ENCODE measurements around the gene ASB6. TPM values are rescaled to one million over a fixed set of nuclear protein-coding genes. Genes with fewer than 3 reads are reported as not detected.

The ASB6 gene
- total RNA-seq, 1 experiment from 2014 or later: 21.0 TPM

DNA sequence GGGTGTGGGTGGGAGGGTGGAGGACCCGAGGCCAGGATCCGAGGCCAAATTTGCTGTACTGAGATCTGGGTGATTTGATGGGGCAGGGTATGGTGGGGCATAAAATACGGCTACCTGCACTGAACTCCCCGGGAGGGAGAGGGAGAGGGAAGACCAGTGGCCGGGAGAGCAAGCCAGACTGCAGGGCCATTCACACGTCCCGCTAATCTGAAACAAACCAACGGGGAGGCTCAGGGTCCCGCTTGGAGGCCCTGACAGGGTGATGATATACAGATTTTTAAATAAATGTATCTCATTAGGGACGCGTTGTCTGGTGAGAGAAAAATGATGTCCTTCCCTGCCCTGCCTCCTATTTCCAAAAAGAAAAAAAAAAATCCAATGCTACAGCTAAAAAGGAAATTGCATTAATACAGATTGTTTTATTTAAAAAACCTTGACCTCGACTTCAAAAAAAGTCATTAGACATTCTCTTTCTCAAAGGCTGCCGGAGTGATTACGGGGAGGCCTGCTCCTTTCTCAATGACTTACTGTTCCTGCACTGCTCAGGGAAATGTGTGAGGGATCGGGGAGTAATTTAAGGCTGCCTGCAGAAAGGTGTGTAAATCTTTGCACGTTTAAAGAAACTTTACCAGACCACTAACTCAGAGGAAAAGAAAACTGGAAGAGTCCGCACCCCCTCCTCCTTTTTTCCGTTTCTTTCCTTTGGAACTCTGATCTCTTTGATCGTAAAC, 12.0 kb upstream of the ASB6 start:
- Mint-ChIP-seq H3K4me1 (peaks cover 0 to 7% of the 10 kb centered on the region in 2 experiments; a peak in 1 of 4 replicates), H3K9me3 (no peaks in the 10 kb centered on the region), H3K27ac (no peak overlapping the region), H3K36me3 (ENCODE audit: insufficient read depth in 1 of 3, low read depth in 3 of 3) (no peaks in the 10 kb centered on the region), H3K4me3 (no peak overlapping the region), H3K27me3 (ENCODE audit: low read depth) (peaks cover 20% of the 10 kb centered on the region)
- no peak for DNase-seq
- TF ChIP-seq, protein P1, sequence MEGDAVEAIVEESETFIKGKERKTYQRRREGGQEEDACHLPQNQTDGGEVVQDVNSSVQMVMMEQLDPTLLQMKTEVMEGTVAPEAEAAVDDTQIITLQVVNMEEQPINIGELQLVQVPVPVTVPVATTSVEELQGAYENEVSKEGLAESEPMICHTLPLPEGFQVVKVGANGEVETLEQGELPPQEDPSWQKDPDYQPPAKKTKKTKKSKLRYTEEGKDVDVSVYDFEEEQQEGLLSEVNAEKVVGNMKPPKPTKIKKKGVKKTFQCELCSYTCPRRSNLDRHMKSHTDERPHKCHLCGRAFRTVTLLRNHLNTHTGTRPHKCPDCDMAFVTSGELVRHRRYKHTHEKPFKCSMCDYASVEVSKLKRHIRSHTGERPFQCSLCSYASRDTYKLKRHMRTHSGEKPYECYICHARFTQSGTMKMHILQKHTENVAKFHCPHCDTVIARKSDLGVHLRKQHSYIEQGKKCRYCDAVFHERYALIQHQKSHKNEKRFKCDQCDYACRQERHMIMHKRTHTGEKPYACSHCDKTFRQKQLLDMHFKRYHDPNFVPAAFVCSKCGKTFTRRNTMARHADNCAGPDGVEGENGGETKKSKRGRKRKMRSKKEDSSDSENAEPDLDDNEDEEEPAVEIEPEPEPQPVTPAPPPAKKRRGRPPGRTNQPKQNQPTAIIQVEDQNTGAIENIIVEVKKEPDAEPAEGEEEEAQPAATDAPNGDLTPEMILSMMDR (conservative IDR thresholded peaks at IDR 0.05): no peak
- WGBS (ENCODE audit: extremely low coverage, insufficient read length, low lambda C conversion rate): no CpG with 5 or more reads among the region's 19 CpGs
- Histone ChIP-seq H3K9ac (ENCODE audit: extremely low read depth, insufficient read length, low read length) (no peak overlapping the region), H3T11ph (ENCODE audit: low read length) (no peak overlapping the region), H3K23ac (ENCODE audit: insufficient read length, low read depth, low read length) (no peak overlapping the region), H2AFZ (ENCODE audit: low read length) (no peak overlapping the region), H3K23me2 (ENCODE audit: insufficient read length, low read depth, low read length, poor library complexity, severe bottlenecking) (no peaks in the 10 kb centered on the region), H3K56ac (ENCODE audit: insufficient read length, low read depth, low read length) (no peak overlapping the region), H3K18ac (ENCODE audit: insufficient read length, low read depth, low read length) (no peak overlapping the region), H4K91ac (ENCODE audit: insufficient read length, low read depth, low read length) (no peak overlapping the region), H3K27ac (ENCODE audit: insufficient read length, low read depth, low read length) (no peak overlapping the region), H3K4ac (ENCODE audit: low read depth, low read length) (no peak overlapping the region), H2BK120ac (ENCODE audit: low read depth, low read length, poor library complexity, severe bottlenecking) (no peak overlapping the region), H2AK5ac (ENCODE audit: insufficient read length, low read length) (no peak overlapping the region), H3K4me2 (ENCODE audit: insufficient read depth, insufficient read length, low read length) (no peak overlapping the region), H2BK12ac (ENCODE audit: insufficient read length, low read depth, low read length) (no peak overlapping the region), H2BK15ac (ENCODE audit: low read depth, low read length) (no peak overlapping the region), H3K4me1 (ENCODE audit: insufficient read depth, low read length) (no peaks in the 10 kb centered on the region), H3K9me3 (ENCODE audit: control insufficient read depth, low read depth, low read length) (no peaks in the 10 kb centered on the region), H3K27me3 (ENCODE audit: insufficient read depth, low read length) (no peaks in the 10 kb centered on the region), H4K8ac (replicated peaks; ENCODE audit: insufficient read length, low read depth, low read length) (no peak overlapping the region), H2BK5ac (ENCODE audit: insufficient read length, low read length) (no peak overlapping the region), H2BK20ac (ENCODE audit: low read depth, low read length, poor library complexity, severe bottlenecking) (no peak overlapping the region), H4K5ac (ENCODE audit: insufficient read length, low read depth, low read length) (no peak overlapping the region), H3K14ac (ENCODE audit: insufficient read depth, low read length) (no peak overlapping the region), H3K79me1 (ENCODE audit: insufficient read depth, low read depth, low read length, poor library complexity, severe bottlenecking) (no peaks in the 10 kb centered on the region), H3K79me2 (ENCODE audit: insufficient read depth, low read length) (no peaks in the 10 kb centered on the region), H4K20me1 (ENCODE audit: control insufficient read depth, insufficient read depth, insufficient read length) (no peaks in the 10 kb centered on the region)

Data from H9 (cell line).